Measurements from ENCODE around the gene NCF2.

- TF ChIP-seq CTCF (conservative IDR thresholded peaks at IDR 0.05 in 1 of 2, IDR thresholded peaks at IDR 0.05 in 1 of 2; ENCODE audit: low read depth in 1 of 2, low read length in 2 of 2): no peak
- TF ChIP-seq EZH2 (IDR thresholded peaks at IDR 0.05; ENCODE audit: low read length, missing control alignments): no peak
Measured at GRCh38 chr1:183566026-183566425, 24.2 kb downstream of the NCF2 start.

Measured in fibroblast of lung (primary cell).